Dendritic cell treated with granulocyte-macrophage colony-stimulating factor and Interleukin-4, amounts not matched to agents 40 ng/mL and 50 ng/mL, for 4 days (primary cell): ENCODE data around the gene ACSS1.
A peak's percentile ranks its signal among the peaks of the same experiment; 100 is the strongest.

ENCODE experiments used
- H3K27ac Mint-ChIP-seq: one replicate; pipeline ENCODE4 v1.8.0; 2022; ENCODE audit warnings: mild to moderate bottlenecking, mixed read lengths
- H3K27me3 Mint-ChIP-seq: one replicate; pipeline ENCODE4 v1.8.0; 2022; ENCODE audit warnings: mild to moderate bottlenecking, mixed read lengths
- H3K36me3 Mint-ChIP-seq: one replicate; pipeline ENCODE4 v1.8.0; 2022; ENCODE audit warnings: low read depth, mixed read lengths
- H3K4me1 Mint-ChIP-seq: one replicate; pipeline ENCODE4 v1.8.0; 2022; ENCODE audit warnings: low read depth, mixed read lengths
- H3K4me3 Mint-ChIP-seq: one replicate; pipeline ENCODE4 v1.8.0; 2022; ENCODE audit warnings: mild to moderate bottlenecking, moderate library complexity, mixed read lengths
- H3K9me3 Mint-ChIP-seq: one replicate; pipeline ENCODE4 v1.8.0; 2022; ENCODE audit warnings: mixed read lengths
- intact Hi-C: fragments of 100-400 bp; cut with micrococcal nuclease; formaldehyde crosslinking; loops from one replicate; pipeline ENCODE4 v1.15.0; 2022

The ACSS1 gene

GRCh38 chr20:25042531-25043498 lies 15.1 kb downstream of the ACSS1 start:
- intact Hi-C loops = no loop called here
- H3K9me3 Mint-ChIP-seq = no peaks in the 10 kb centered on the region
- peak overlapping the region; percentile 84 for H3K27ac Mint-ChIP-seq
- H3K36me3 Mint-ChIP-seq = peaks cover 43% of the 10 kb centered on the region
- H3K4me3 Mint-ChIP-seq = peak overlapping the region; percentile 18
- peaks cover 38% of the 10 kb centered on the region for H3K4me1 Mint-ChIP-seq
- no peaks in the 10 kb centered on the region for H3K27me3 Mint-ChIP-seq

DNA sequence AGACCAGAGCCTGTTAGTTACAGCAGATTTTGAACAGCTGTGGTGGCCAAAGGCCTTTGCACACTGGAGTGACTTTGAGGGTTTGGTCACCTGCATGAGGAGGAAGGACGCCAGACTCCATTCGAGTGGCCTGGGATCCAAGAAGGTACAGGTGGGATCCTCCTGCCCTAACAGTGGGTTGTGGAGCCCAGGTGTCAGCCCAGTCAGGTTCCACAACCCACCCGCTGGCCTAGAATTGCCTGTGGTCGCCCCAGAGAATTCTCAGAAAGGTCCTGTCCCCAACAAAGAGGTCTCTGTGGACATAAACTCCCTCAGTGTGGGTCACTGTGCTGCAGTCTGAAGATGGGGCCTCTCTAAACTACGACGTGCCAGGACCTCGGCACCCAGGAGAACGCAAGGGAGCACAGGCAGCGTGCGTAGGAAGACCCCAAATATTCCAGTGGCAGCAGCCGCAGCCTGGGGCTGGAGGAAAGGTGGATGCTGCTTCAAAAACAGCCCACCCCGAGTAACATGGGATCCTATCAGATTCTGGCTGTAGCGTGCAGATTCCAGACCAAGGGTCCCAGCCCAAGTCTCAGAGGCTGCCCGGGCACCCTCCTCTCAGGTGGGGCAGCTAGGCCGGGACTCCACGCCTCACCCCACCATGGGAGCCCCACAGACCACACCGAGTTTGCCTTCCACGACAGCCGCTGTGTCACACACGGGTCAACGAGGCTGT lies 16.0 kb downstream of the ACSS1 start:
- Mint-ChIP-seq H3K4me1 (peaks cover 46% of the 10 kb centered on the region), H3K27me3 (no peaks in the 10 kb centered on the region), H3K4me3 (no peak overlapping the region), H3K36me3 (peaks cover 34% of the 10 kb centered on the region), H3K27ac (peak overlapping the region; percentile 84), H3K9me3 (no peaks in the 10 kb centered on the region)
- intact Hi-C loops = no loop called here

DNA sequence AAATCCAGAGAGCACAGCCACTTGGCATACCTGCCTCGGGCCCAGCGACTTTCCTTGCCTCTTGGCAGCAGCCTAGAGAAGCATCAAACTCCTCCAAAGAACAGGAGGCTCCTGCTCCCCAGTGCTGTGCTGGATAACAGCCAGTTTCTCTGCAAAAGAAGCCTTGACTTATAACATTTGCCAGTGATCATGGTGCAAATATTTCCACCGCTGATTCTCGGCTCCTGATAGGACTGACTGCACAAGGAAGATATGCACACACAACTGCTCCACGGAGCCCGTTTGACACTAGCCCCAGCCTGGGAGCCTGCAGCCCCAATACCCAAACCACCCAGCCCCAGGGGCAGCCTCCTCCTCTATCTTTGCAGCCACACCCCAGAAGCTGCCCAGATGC lies 17.5 kb downstream of the ACSS1 start:
- H3K9me3 Mint-ChIP-seq = no peaks in the 10 kb centered on the region

GRCh38 chr20:25039697-25040437 lies 18.1 kb downstream of the ACSS1 start:
- H3K27ac Mint-ChIP-seq = no peak overlapping the region
- intact Hi-C loops = no loop called here
- no peaks in the 10 kb centered on the region for H3K9me3 Mint-ChIP-seq
- peaks cover 18% of the 10 kb centered on the region for H3K36me3 Mint-ChIP-seq
- H3K4me3 Mint-ChIP-seq = no peak overlapping the region
- H3K4me1 Mint-ChIP-seq = peaks cover 58% of the 10 kb centered on the region
- H3K27me3 Mint-ChIP-seq = no peaks in the 10 kb centered on the region

More for the DNA sequence above, 17.5 kb downstream of the ACSS1 start:
- Mint-ChIP-seq H3K27me3 (no peaks in the 10 kb centered on the region), H3K27ac (no peak overlapping the region), H3K36me3 (peaks cover 19% of the 10 kb centered on the region), H3K4me3 (no peak overlapping the region), H3K4me1 (peaks cover 58% of the 10 kb centered on the region)
- intact Hi-C loops = no loop called here

DNA sequence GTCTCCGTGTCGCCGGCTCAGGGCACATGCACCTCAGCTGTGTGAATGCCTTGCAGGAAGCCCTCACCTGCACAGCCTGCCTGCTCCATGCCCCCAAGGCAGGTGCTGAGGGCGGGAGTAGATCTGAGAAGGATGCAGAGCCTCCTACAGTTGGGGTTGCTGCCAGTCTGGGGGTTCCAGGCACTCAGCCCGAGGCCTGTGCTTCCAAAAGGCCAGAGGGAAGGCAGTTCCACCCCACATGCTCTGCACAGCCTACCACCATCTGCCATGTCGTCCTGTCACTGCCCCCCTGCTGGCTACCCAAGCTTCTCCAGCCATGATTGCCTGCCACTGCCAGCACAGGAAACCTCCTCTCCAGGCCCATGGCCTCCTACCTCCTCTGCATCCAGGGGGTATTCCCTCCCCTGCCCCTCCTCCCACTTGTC lies 19.3 kb downstream of the ACSS1 start:
- no peak overlapping the region for H3K4me3 Mint-ChIP-seq
- intact Hi-C loops = no loop called here
- H3K27me3 Mint-ChIP-seq = no peaks in the 10 kb centered on the region
- H3K9me3 Mint-ChIP-seq = no peaks in the 10 kb centered on the region
- peaks cover 57% of the 10 kb centered on the region for H3K4me1 Mint-ChIP-seq
- no peak overlapping the region for H3K27ac Mint-ChIP-seq
- H3K36me3 Mint-ChIP-seq = peaks cover 18% of the 10 kb centered on the region

DNA sequence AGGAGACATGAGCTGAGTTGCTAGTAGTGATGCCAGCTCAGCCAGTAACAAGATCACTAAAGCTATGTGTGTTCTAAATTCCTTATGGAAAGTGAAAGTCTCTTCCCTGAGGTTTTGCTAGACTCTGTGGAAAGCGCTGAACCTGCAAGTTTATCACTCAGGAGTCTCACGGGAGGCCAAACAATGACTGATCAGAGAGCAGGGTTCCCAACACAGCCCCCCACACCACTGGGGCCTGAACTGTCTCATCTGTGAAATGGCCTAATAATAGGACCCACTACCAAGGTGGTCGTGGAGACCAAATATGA lies 19.9 kb downstream of the ACSS1 start:
- Mint-ChIP-seq H3K27ac (no peak overlapping the region), H3K4me3 (no peak overlapping the region), H3K27me3 (no peaks in the 10 kb centered on the region), H3K9me3 (no peaks in the 10 kb centered on the region), H3K36me3 (peaks cover 18% of the 10 kb centered on the region), H3K4me1 (peaks cover 52% of the 10 kb centered on the region)
- intact Hi-C loops = no loop called here

DNA sequence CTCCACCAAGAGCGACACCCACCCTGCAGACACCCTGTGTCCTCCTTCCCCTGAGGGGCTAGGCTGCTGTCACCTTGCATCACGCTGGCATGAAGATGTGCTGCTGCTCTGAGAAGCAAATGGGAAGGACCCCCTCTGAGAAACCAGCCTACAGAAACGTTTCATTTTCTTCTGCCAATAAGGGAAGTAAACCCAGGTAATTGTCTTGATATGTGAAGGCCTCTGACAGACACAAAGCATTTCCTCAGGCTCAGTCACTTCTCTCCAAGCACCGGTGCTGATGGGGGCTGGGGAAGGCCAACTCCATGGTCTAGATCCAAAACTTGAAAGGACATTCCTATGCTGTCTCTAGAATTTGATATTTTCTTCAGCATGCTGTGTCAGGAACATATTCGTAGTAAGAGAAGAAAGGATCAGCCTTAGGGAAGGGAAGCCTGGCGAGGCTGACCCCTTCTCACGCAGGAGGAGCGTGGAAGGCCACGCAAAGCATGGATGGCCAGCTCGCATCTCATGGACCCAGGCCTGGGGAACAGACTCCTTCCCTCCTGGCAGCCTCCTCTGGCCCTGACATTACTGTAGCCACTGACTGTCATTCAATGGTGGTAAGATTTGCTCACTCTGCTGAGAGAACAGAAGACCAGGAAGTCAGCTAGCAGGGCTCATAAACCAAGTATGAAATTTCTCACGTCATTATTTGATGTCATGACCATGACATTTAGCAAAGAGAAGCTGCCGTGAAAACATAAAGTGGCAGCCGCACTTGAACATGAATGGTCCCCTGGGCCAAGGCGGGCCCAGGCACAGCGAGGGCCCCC lies 20.4 kb downstream of the ACSS1 start:
- intact Hi-C loops = no loop called here
- no peaks in the 10 kb centered on the region for H3K9me3 Mint-ChIP-seq
- H3K4me3 Mint-ChIP-seq = no peak overlapping the region
- peaks cover 23% of the 10 kb centered on the region for H3K36me3 Mint-ChIP-seq
- H3K27me3 Mint-ChIP-seq = no peaks in the 10 kb centered on the region
- H3K27ac Mint-ChIP-seq = no peak overlapping the region
- H3K4me1 Mint-ChIP-seq = peaks cover 46% of the 10 kb centered on the region

DNA sequence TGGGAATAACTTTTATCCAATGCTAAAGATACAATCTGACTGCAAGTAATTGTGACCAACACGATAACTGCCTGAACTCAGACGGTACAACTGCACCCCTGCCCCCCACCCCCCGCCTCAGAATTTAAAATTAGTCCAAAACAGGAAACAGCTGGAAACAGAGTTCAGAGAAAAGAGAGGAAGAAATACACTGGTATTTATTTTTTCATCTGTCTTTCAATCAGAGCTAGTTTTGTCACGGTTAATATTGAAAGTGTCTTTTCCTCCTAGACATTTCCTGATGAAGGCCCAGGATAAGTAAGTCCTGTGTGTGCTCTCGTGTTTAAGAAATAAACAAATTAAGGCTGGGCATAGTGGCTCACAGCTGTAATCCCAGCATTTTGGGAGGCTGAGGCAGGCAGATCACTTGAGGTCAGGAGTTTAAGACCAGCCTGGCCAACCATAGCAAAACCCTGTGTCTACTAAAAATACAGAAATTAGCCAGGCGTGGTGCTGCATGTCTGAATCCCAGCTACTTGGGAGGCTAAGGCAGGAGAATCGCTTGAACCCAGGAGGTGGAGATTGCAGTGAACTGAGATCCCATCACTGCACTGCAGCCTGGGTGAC lies 21.5 kb downstream of the ACSS1 start:
- H3K27me3 Mint-ChIP-seq = no peaks in the 10 kb centered on the region
- H3K27ac Mint-ChIP-seq = peak overlapping the region; percentile 23
- peaks cover 30% of the 10 kb centered on the region for H3K36me3 Mint-ChIP-seq
- intact Hi-C loops = no loop called here
- H3K4me3 Mint-ChIP-seq = no peak overlapping the region
- peaks cover 37% of the 10 kb centered on the region for H3K4me1 Mint-ChIP-seq
- H3K9me3 Mint-ChIP-seq = no peaks in the 10 kb centered on the region

- Mint-ChIP-seq H3K9me3 (no peaks in the 10 kb centered on the region), H3K27ac (peak overlapping the region; percentile 23), H3K4me1 (peaks cover 37% of the 10 kb centered on the region), H3K27me3 (no peaks in the 10 kb centered on the region), H3K36me3 (peaks cover 30% of the 10 kb centered on the region), H3K4me3 (no peak overlapping the region)
- intact Hi-C loops = no loop called here
These were observed 22.0 kb downstream of the ACSS1 start for GRCh38 chr20:25035921-25036320.

DNA sequence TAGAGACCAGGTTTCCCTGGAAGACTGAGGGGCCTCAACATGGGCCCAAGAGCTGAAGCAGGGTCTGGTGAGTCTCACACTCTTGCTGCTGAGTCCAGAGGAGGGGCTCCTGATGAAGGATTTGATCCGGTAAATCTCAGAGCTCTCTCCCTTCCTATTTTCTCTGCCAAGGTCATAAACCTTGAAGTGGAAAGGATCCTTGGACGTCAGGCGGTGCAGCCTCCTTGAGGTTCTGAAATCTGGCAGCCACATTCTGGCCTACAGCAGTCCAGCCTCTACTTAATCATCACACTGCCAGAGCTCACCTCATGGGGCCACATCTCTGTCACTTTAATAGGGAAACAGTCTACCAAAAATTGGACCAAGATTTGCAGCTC lies 24.0 kb downstream of the ACSS1 start:
- peaks cover 36% of the 10 kb centered on the region for H3K36me3 Mint-ChIP-seq
- no peaks in the 10 kb centered on the region for H3K9me3 Mint-ChIP-seq
- H3K4me3 Mint-ChIP-seq = no peak overlapping the region
- no peak overlapping the region for H3K27ac Mint-ChIP-seq
- H3K27me3 Mint-ChIP-seq = no peaks in the 10 kb centered on the region
- intact Hi-C loops = no loop called here
- peaks cover 36% of the 10 kb centered on the region for H3K4me1 Mint-ChIP-seq

DNA sequence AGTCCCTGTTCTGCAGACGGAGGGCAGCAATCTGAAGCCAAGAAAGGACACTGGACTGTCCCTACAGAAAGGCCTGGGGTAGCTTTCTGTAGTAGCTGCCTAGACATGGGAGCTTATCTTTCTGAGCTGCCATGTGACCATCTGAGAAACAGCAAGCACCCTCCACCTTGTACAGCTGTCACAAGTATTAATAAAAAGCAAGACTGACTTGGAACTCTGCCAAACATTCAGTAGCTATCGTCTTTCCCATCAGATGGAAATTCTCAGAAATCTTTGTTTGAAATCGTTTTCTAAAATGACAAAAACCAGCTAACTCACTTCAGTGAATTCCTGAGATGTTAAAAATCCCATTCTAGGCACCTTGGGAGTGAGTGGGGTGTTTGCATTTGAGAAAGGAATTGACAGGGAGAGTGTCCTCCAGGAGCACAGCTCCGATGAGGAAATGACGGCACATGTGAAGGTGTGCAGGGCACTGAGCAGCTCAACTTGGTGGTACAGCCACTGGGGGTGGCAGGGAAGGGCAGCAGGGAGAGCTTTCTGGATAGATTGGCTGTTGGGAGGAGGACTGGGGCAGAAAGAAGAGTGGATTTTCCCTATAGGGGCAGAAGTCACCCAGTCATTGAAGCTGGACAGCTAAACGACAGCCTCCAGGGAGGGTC lies 24.5 kb downstream of the ACSS1 start:
- Mint-ChIP-seq H3K4me1 (peaks cover 31% of the 10 kb centered on the region), H3K27ac (no peak overlapping the region), H3K9me3 (no peaks in the 10 kb centered on the region), H3K27me3 (no peaks in the 10 kb centered on the region), H3K4me3 (no peak overlapping the region), H3K36me3 (peaks cover 38% of the 10 kb centered on the region)
- intact Hi-C loops = no loop called here

GRCh38 chr20:25032478-25033264 lies 25.3 kb downstream of the ACSS1 start:
- intact Hi-C loops = no loop called here
- no peaks in the 10 kb centered on the region for H3K27me3 Mint-ChIP-seq
- H3K4me3 Mint-ChIP-seq = no peak overlapping the region
- H3K9me3 Mint-ChIP-seq = no peaks in the 10 kb centered on the region
- no peak overlapping the region for H3K27ac Mint-ChIP-seq
- H3K4me1 Mint-ChIP-seq = peaks cover 25% of the 10 kb centered on the region
- H3K36me3 Mint-ChIP-seq = peaks cover 37% of the 10 kb centered on the region
